ENCODE measurements around the gene HECW1. TPM values are rescaled to one million over a fixed set of nuclear protein-coding genes. Genes with fewer than 3 reads are reported as not detected.
A peak's percentile ranks its signal among the peaks of the same experiment; 100 is the strongest.

HECW1 gene
- total RNA-seq, 1 donor from 2014 or later = 0.11 TPM

- no peak overlapping the region for H2AFZ ChIP-seq (replicated peaks)
- Mint-ChIP-seq H3K36me3 (no peaks in the 10 kb centered on the region), H3K27ac (no peak overlapping the region), H3K4me1 (no peaks in the 10 kb centered on the region), H3K9me3 (no peaks in the 10 kb centered on the region), H3K27me3 (ENCODE audit: insufficient read depth, low read depth) (peaks cover 2% of the 10 kb centered on the region), H3K4me3 (no peak overlapping the region)
- H3K27me3 ChIP-seq = no peaks in the 10 kb centered on the region
- DNase-seq (ENCODE audit: low spot score) = no peak
- H3K4me3 ChIP-seq = no peak overlapping the region
- no peak overlapping the region for H3K27ac ChIP-seq
- no peaks in the 10 kb centered on the region for H3K9me3 ChIP-seq (ENCODE audit: low read depth)
- no peak for TF ChIP-seq EZH2phosphoT487 (IDR thresholded peaks at IDR 0.05)
- TF ChIP-seq EZH2 (IDR thresholded peaks at IDR 0.05) = no peak
- no peak for TF ChIP-seq CTCF (IDR thresholded peaks at IDR 0.05)
- H3F3A ChIP-seq (ENCODE audit: low read depth) = no peaks in the 10 kb centered on the region
- H4K20me1 ChIP-seq (ENCODE audit: low read depth) = no peaks in the 10 kb centered on the region
- H3K4me1 ChIP-seq = no peaks in the 10 kb centered on the region
- no peak overlapping the region for H3K4me2 ChIP-seq
- no peaks in the 10 kb centered on the region for H3K79me2 ChIP-seq (ENCODE audit: low read depth)
- H3K36me3 ChIP-seq = no peaks in the 10 kb centered on the region
- no peak overlapping the region for H3K9ac ChIP-seq
These were observed 15.6 kb upstream of the HECW1 start for GRCh38 chr7:43096875-43097274.

- DNase-seq (ENCODE audit: low spot score) = no peak
These were observed 12.7 kb upstream of the HECW1 start for GRCh38 chr7:43099750-43100149.

GRCh38 chr7:43104874-43105520 lies 7.5 kb upstream of the HECW1 start:
- H3K4me2 ChIP-seq = no peak overlapping the region
- no peak overlapping the region for H2AFZ ChIP-seq (replicated peaks)
- H4K20me1 ChIP-seq (ENCODE audit: low read depth) = no peaks in the 10 kb centered on the region
- H3K27ac ChIP-seq = no peak overlapping the region
- H3F3A ChIP-seq (ENCODE audit: low read depth) = no peaks in the 10 kb centered on the region
- H3K4me1 Mint-ChIP-seq = peaks cover 5% of the 10 kb centered on the region
- H3K27me3 Mint-ChIP-seq (ENCODE audit: insufficient read depth, low read depth) = no peaks in the 10 kb centered on the region
- H3K4me3 ChIP-seq = no peak overlapping the region
- H3K27ac Mint-ChIP-seq = no peak overlapping the region
- no peak for DNase-seq (ENCODE audit: low spot score)
- H3K9ac ChIP-seq = no peak overlapping the region
- peaks cover 3% of the 10 kb centered on the region for H3K9me3 Mint-ChIP-seq
- H3K4me1 ChIP-seq = peaks cover 6% of the 10 kb centered on the region
- H3K4me3 Mint-ChIP-seq = no peak overlapping the region
- H3K9me3 ChIP-seq (ENCODE audit: low read depth) = no peaks in the 10 kb centered on the region
- H3K27me3 ChIP-seq = no peaks in the 10 kb centered on the region
- H3K36me3 Mint-ChIP-seq = no peaks in the 10 kb centered on the region
- H3K36me3 ChIP-seq = no peaks in the 10 kb centered on the region
- TF ChIP-seq EZH2phosphoT487 (IDR thresholded peaks at IDR 0.05) (no peak), CTCF (IDR thresholded peaks at IDR 0.05) (no peak), EZH2 (IDR thresholded peaks at IDR 0.05) (no peak)
- no peaks in the 10 kb centered on the region for H3K79me2 ChIP-seq (ENCODE audit: low read depth)

More at GRCh38 chr7:43099750-43100149, 12.7 kb upstream of the HECW1 start:
- no peaks in the 10 kb centered on the region for H3K9me3 Mint-ChIP-seq
- peaks cover 2% of the 10 kb centered on the region for H3K27me3 Mint-ChIP-seq (ENCODE audit: insufficient read depth, low read depth)
- H3K27ac Mint-ChIP-seq = peak overlapping the region; percentile 14
- Histone ChIP-seq H3K4me3 (no peak overlapping the region), H3K27ac (no peak overlapping the region), H3F3A (ENCODE audit: low read depth) (no peaks in the 10 kb centered on the region), H3K9me3 (ENCODE audit: low read depth) (no peaks in the 10 kb centered on the region), H3K36me3 (no peaks in the 10 kb centered on the region), H3K27me3 (no peaks in the 10 kb centered on the region), H4K20me1 (ENCODE audit: low read depth) (no peaks in the 10 kb centered on the region), H3K9ac (no peak overlapping the region), H3K79me2 (ENCODE audit: low read depth) (no peaks in the 10 kb centered on the region), H3K4me2 (no peak overlapping the region), H3K4me1 (no peaks in the 10 kb centered on the region), H2AFZ (replicated peaks) (peak overlapping the region; percentile 55)
- H3K36me3 Mint-ChIP-seq = no peaks in the 10 kb centered on the region
- TF ChIP-seq EZH2phosphoT487 (IDR thresholded peaks at IDR 0.05) (no peak), CTCF (IDR thresholded peaks at IDR 0.05) (no peak), EZH2 (IDR thresholded peaks at IDR 0.05) (no peak)
- H3K4me3 Mint-ChIP-seq = no peak overlapping the region
- no peaks in the 10 kb centered on the region for H3K4me1 Mint-ChIP-seq

All from neural progenitor cell (in vitro differentiated cells).